ENCODE data around the gene BST1. TPM values are rescaled to one million over a fixed set of nuclear protein-coding genes. Genes with fewer than 3 reads are reported as not detected.

BST1 gene
- total RNA-seq, 1 experiment from 2014 or later, result not detected

DNA sequence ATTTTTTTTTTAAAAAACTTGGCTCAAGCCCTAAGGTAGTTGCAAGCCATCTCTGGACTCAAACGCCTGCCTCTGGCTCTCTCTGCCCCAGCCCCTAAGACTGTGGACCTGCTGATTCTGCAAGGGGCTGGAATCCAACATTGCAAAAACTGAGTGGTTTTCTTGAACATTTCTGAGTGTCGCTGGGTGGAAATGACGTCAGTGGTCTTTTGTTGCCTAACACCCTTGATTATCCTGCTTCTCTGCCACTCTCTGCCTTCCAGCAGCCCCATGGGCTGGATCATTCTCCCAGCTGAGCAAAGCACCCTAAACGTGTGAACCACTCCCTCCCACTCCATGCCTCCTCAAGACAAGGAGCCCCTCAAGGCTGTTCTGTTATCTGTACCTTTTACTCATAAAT lies 16.6 kb downstream of the BST1 start:
- H3K4ac ChIP-seq (ENCODE audit: low read depth, low read length), result no peak overlapping the region
- no peaks in the 10 kb centered on the region for H3K27me3 ChIP-seq (ENCODE audit: insufficient read depth, low read length)
- no peaks in the 10 kb centered on the region for H4K20me1 ChIP-seq (ENCODE audit: control insufficient read depth, insufficient read depth, insufficient read length)
- H3K4me1 Mint-ChIP-seq, result peaks cover 4 to 12% of the 10 kb centered on the region in 2 experiments
- no peak overlapping the region for H2BK120ac ChIP-seq (ENCODE audit: low read depth, low read length, poor library complexity, severe bottlenecking)
- no peak overlapping the region for H4K8ac ChIP-seq (replicated peaks; ENCODE audit: insufficient read length, low read depth, low read length)
- DNase-seq, result no peak
- no peak overlapping the region for H4K5ac ChIP-seq (ENCODE audit: insufficient read length, low read depth, low read length)
- H3T11ph ChIP-seq (ENCODE audit: low read length), result no peak overlapping the region
- no peak overlapping the region for H4K91ac ChIP-seq (ENCODE audit: insufficient read length, low read depth, low read length)
- no peak overlapping the region for H2BK5ac ChIP-seq (ENCODE audit: insufficient read length, low read length)
- no peaks in the 10 kb centered on the region for H3K79me2 ChIP-seq (ENCODE audit: insufficient read depth, low read length)
- TF ChIP-seq, protein P1, sequence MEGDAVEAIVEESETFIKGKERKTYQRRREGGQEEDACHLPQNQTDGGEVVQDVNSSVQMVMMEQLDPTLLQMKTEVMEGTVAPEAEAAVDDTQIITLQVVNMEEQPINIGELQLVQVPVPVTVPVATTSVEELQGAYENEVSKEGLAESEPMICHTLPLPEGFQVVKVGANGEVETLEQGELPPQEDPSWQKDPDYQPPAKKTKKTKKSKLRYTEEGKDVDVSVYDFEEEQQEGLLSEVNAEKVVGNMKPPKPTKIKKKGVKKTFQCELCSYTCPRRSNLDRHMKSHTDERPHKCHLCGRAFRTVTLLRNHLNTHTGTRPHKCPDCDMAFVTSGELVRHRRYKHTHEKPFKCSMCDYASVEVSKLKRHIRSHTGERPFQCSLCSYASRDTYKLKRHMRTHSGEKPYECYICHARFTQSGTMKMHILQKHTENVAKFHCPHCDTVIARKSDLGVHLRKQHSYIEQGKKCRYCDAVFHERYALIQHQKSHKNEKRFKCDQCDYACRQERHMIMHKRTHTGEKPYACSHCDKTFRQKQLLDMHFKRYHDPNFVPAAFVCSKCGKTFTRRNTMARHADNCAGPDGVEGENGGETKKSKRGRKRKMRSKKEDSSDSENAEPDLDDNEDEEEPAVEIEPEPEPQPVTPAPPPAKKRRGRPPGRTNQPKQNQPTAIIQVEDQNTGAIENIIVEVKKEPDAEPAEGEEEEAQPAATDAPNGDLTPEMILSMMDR (conservative IDR thresholded peaks at IDR 0.05), result no peak
- no peak overlapping the region for H2BK12ac ChIP-seq (ENCODE audit: insufficient read length, low read depth, low read length)
- H3K14ac ChIP-seq (ENCODE audit: insufficient read depth, low read length), result no peak overlapping the region
- H3K23me2 ChIP-seq (ENCODE audit: insufficient read length, low read depth, low read length, poor library complexity, severe bottlenecking), result no peaks in the 10 kb centered on the region
- H3K9me3 Mint-ChIP-seq, result no peaks in the 10 kb centered on the region
- H2AK5ac ChIP-seq (ENCODE audit: insufficient read length, low read length), result no peak overlapping the region
- no peaks in the 10 kb centered on the region for H3K9me3 ChIP-seq (ENCODE audit: control insufficient read depth, low read depth, low read length)
- WGBS (ENCODE audit: extremely low coverage, insufficient read length, low lambda C conversion rate), result no CpG with 5 or more reads among the region's 4 CpGs
- H2AFZ ChIP-seq (ENCODE audit: low read length), result no peak overlapping the region
- H3K18ac ChIP-seq (ENCODE audit: insufficient read length, low read depth, low read length), result no peak overlapping the region
- no peaks in the 10 kb centered on the region for H3K79me1 ChIP-seq (ENCODE audit: insufficient read depth, low read depth, low read length, poor library complexity, severe bottlenecking)
- H3K27ac Mint-ChIP-seq, result no peak overlapping the region
- no peak overlapping the region for H3K4me3 Mint-ChIP-seq
- no peak overlapping the region for H2BK15ac ChIP-seq (ENCODE audit: low read depth, low read length)
- no peak overlapping the region for H3K23ac ChIP-seq (ENCODE audit: insufficient read length, low read depth, low read length)
- H3K36me3 Mint-ChIP-seq (ENCODE audit: insufficient read depth in 1 of 3, low read depth in 3 of 3), result no peaks in the 10 kb centered on the region
- H3K4me2 ChIP-seq (ENCODE audit: insufficient read depth, insufficient read length, low read length), result no peak overlapping the region
- no peak overlapping the region for H2BK20ac ChIP-seq (ENCODE audit: low read depth, low read length, poor library complexity, severe bottlenecking)
- H3K9ac ChIP-seq (ENCODE audit: extremely low read depth, insufficient read length, low read length), result no peak overlapping the region
- H3K27ac ChIP-seq (ENCODE audit: insufficient read length, low read depth, low read length), result no peak overlapping the region
- H3K4me1 ChIP-seq (ENCODE audit: insufficient read depth, low read length), result no peaks in the 10 kb centered on the region
- no peaks in the 10 kb centered on the region; the same call in 1 of the 2 replicates for H3K27me3 Mint-ChIP-seq (ENCODE audit: low read depth)
- no peak overlapping the region for H3K56ac ChIP-seq (ENCODE audit: insufficient read length, low read depth, low read length)
